Hematopoietic multipotent progenitor cell treated with erythropoietin and hydrocortisone succinate and interleukin-3 and kit ligand, for 4 days (in vitro differentiated cells): ENCODE results near the gene SMIM45.

Experiments used
- DNase-seq: peaks from one replicate; pipeline ENCODE4 v3.0.0-alpha.2; 2015

Gene SMIM45

GRCh38 chr22:41915786-41916493 is 36.0 kb upstream of the SMIM45 start:
- DNase-seq: no peak

GRCh38 chr22:41916745-41917358 is 35.1 kb upstream of the SMIM45 start:
- DNase-seq: no peak

DNA sequence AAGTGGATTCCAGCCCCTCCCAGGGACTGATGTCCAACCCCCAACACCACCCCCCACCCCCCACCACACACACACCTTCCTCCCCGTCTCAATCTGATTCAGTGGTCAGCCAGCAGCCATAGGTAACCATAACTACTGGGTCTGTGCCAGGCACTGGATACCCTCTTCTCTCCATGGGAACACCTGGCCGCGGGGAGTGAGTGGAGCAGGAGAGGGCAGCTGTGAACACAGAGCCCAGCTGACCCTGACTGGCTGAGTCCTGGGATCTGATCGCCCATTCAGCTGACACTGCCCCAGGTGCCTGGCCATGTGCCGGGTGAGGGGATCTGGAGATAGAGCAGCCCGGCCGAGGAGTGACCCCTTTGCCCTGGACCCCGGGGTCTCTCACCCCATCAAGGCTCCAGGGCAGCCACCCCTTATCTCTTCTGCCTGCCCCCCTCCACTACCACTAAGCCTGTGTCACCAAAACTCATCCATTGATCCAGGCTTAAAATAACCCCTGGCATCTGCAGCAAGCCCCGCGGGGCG is 34.5 kb upstream of the SMIM45 start:
- DNase-seq: no peak

- peak; percentile 78 for DNase-seq
Observed at GRCh38 chr22:41917903-41918791, 33.8 kb upstream of the SMIM45 start.

DNA sequence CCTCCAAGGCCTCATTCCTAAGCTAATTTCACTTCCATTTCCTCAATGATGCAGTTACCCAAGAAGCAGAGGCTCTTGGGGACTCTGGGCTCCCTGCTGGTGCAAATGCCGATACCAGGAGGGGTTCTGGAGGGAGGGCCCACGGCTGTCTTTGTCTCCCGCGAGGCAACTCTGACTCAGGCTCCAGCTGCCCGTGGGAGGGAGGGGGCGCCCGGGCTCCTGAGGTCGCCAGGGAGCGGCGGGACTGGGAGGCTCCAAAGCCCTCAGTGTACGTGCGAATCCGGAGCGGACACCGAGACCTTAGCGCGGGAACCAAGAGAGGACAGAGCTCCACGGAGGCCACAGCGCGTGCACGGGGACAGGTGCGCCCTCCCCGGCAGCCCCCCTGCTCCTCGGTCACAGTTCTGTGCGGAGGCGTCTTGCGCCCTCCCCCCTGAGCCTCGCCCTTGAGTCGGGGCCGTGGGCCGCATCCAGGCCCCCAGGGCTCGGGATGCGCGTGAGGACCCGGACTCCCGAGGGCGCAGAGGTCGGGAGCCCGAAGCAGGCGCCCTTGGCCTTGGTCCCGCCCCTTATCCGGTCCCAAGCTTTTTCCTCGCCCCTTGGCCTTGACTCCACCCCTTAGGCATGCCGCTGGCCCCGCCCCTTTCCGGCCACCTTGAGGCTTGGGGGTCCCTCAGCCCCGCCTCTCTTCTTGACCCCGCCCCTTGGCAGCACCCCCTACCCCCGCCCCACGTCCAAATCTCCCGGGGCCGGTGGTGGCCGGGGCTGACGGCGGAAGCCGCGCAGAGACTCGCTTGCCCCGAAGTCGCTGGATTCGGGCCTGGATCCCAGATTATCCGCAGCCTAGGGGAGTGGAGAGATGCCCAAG is 32.4 kb upstream of the SMIM45 start:
- DNase-seq: peak; percentile 71

DNA sequence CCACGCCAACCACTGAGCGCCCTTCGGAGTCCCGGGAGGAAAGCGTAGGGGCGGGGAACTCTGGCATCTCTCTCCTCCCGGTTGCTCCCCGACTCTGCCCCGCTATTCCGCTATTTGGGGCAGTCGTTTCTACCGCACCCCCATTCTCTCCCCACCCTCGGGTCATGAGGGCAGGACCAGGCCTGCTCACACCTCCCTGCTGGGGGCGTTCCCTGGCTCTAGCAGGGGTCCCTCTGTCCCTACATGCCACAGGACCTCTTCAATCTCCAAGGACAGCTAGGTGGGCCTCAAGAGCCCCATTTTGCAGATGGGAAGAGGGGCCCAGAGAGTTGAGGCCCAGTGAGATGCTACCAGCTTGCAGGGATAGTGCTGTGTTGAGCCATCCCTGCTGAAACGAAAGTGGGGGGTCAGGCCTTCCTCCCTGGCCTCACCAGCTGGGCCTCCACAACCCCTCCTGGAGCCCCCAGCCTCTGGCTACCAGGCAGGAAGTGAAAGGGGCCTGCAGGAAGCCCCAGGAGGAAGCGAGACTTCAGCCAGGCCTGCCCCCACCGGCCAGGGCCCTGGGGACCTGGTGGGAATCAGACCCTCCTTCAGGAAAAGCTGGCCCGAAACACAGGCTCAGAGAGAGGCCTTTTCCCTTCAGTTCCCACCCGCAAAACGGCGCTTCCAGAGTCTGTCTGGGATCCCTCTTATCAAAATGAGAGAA is 31.5 kb upstream of the SMIM45 start:
- no peak for DNase-seq

- DNase-seq: no peak
Observed at GRCh38 chr22:41922328-41922727, 29.6 kb upstream of the SMIM45 start.

DNA sequence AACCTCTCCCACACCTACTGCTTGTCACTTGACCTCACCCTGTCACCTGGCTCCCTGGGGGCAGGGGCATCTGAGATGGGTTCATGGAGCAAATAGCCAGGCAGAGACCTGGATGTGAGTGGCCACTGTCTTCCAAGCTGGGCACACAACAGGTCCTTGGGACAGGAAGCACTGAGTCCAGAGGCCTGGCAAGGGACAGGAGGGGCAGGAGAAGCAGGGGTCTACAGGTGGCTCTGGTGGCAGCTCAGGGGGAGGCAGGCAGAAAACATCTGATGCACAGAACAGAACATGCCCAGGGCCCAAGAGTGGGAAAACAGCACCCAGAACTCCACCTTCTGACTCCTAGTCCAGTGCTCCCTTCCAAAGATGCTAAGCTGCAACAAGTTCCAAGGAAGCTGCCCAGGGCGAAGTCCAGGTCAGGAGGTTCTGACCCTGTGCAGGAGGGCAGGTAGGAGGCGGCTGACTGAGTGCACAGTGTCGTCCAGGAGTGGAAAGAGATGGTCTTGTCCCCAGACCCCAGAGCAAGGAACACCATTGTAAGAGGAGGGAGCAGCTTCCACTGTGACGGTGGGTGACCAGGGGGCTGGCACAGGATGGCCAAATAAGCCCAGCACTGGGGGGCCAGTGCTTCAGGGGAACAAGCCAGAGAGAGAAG is 28.9 kb upstream of the SMIM45 start:
- no peak for DNase-seq

DNA sequence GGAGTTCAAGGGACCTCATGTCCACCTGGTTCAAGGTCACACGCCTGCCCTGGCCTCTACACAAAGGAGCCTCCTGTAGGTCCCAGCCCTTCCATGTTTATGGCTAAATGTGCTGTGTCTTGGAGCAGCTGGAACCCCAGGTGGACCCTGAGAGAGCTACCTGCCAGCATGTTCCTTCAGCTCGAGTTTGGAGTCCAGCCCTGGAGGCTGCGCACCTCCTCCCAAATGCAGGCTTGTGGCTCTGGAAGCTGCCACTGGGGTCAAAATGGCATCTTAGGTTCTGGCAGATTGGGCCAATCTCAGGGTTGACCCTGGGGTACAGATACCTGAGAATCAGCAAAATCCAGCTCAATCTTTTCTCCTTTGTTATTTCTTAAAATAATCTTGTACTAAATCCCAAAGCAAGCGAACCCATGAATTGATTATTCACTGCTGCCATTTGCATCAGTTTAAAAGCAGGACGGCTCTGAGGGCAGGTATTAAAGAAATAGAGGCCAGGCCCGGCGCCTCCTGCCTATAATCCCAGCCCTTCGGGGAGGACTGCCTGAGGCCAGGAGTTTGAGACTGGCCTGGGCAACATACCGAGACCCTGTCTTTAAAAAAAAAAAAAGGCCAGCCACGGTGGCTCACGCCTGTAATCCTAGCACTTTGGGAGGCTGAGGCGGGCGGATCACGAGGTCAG is 28.2 kb upstream of the SMIM45 start:
- no peak for DNase-seq

DNA sequence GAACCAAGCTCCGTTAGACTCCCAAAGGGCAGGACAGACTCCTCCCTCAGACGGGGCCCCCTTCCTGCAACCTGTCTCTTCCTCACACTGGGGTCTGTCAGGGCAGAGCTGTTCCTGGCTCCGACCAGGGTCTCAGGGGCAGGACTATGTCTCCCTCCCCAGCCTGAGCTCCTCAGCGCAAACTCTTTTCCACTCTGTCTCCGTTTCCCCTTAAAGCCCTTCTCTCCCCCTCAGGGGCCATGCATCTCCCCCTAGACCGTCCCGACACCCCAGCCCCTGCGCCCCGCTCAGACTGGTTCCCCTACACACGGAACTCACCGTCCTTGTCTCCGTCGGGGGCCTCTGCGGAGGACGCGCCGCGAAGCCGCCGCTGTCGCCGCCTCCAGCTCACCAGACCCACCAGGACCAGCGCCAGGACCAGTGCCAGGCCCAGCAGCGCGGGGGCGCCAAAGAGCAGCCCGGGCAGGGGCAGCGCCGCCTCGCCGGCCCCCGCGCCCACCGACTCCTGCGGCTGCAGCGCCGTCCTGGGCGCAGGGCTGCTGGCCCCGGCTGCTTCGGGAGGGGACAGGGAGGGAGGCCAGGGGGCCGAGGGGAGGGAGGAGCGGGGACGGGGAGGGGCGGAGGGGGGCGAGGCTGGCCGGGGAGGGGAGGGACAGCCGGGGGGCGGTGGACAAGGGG is 26.0 kb upstream of the SMIM45 start:
- peak; percentile 83 for DNase-seq

DNA sequence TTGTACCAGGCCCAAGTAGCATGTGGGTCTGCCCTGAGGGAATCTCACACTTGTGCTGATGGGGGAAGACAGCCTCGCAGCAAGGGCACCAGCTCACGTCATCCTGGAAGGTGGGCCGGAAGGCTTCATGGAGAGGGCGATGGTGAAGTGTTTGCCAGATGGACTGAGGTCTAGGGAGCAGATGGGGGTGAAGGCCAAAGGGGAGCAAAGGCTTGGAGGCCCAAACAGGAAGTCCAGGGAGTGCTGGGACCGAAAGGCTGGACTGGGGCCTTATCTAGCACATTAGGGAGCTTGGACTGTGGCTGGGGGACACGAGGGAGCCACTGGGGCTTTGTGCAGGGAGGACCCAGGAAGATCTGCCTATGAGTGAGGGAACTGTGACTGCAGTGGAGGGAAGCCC is 24.1 kb upstream of the SMIM45 start:
- DNase-seq: no peak

- DNase-seq: no peak
Observed at GRCh38 chr22:41928593-41929417, 23.1 kb upstream of the SMIM45 start.

- no peak for DNase-seq
Observed at GRCh38 chr22:41929418-41929810, 22.5 kb upstream of the SMIM45 start.

GRCh38 chr22:41931701-41932269 is 20.2 kb upstream of the SMIM45 start:
- DNase-seq: no peak

DNA sequence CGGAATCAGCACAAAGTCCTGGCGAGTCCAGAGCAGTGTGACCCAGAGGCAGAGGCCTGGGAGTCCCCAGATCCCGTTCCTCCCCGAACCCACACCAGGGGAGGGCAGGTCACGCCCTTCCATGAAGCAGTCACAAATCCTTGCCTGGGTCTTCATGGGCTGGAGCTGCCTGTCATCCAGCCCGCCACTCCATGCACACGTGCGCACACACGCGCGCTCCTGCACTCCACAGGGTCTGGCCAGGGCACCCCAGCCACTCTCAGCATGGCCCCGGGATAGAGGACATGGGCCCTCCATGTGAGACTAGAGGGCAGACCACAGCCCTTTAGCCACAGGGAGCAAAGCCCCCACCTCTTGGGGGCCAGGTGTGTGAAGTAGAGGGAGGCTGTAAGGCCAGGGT is 19.6 kb upstream of the SMIM45 start:
- DNase-seq: no peak

DNA sequence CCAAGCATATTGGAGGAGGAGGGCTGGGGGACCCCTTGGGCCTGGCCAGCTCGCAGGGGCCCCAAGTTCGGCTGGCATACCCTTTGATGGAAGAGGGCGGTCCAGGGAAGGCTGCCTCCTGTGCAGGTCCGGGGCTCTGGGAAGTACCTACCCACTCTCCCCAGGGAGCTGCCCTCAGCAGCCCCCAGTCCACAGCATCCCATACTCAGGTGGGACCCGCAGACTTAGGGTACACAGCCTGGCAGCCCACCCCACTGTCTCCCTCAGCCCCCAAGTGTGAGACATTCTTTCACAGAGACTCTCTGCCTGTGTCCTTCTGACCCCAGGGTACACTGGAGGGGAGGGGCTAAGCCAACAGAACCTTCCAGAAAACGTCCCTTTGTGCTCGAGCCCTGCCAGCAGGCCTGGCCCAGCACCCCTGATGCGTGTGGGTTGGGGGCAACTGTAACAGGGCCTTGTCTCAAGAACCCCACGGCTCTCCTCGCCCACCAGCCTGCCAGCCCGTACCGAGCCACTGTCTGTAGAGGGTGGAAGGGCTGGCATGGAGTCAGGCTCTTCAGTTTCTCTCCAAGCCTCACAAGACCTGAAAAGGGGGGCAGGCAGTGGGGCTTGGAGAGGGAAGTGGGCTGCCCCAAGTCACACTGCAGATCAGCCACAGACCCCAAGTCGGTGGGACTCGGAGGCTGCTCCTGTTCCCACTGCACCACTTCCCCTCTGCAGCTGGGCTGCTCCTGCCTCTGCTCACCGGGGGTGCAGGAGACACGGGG is 18.4 kb upstream of the SMIM45 start:
- DNase-seq: peak; percentile 63

- DNase-seq: no peak
Observed at GRCh38 chr22:41934284-41935014, 17.5 kb upstream of the SMIM45 start.
